Activated T-helper 1 cell treated with anti-CD3 and anti-CD28 coated beads, Interleukin-2, amount 50 U/mL, for 16 hours (primary cell): ENCODE measurements around the gene RGPD6.
"Not testable (repeated sequence)": the region's sequence is repeated elsewhere in the genome, so short reads cannot be mapped to it uniquely, and the experiment has no call there.

Source experiments
- DNase-seq, 2 donors: peaks; one replicate each; pipeline ENCODE4 v3.0.0-alpha.2; 2020; ENCODE audit warnings: low read depth in 1 of 2, low spot score in 1 of 2

RGPD6 gene

GRCh38 chr2:110576763-110577416 is at the start of gene RGPD6:
Gene RGPD6 (minus strand): TSS chr2:110577222. CDS start chr2:110577024, 198 bp downstream.
- not testable (repeated sequence) for DNase-seq

GRCh38 chr2:110619326-110619939 is 42.4 kb upstream of the RGPD6 start:
- not testable (repeated sequence) for DNase-seq

DNA sequence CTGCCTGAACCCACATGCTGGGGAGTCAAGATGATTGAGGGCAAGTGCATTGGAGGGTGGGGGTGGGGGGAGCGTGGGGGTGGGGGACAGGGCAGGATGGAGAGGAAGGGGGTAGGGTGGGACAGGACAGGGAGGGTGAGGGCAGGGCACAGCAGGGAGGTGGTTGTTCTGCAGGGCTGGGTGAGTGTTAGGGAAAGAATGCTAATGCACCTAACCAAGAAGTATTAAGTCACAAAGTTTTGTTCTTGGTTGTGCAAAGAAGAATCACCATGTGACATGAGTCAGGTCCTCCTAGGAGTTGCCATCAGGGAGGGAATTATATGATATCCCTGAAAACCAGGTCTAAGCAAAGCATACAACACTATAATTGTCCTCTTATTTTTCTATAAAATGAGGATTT is 36.9 kb upstream of the RGPD6 start:
- DNase-seq: not testable (repeated sequence)

- peak in 1 of 2 donors; percentile 6 for DNase-seq
These were observed 33.7 kb upstream of the RGPD6 start for GRCh38 chr2:110610613-110611250.

DNA sequence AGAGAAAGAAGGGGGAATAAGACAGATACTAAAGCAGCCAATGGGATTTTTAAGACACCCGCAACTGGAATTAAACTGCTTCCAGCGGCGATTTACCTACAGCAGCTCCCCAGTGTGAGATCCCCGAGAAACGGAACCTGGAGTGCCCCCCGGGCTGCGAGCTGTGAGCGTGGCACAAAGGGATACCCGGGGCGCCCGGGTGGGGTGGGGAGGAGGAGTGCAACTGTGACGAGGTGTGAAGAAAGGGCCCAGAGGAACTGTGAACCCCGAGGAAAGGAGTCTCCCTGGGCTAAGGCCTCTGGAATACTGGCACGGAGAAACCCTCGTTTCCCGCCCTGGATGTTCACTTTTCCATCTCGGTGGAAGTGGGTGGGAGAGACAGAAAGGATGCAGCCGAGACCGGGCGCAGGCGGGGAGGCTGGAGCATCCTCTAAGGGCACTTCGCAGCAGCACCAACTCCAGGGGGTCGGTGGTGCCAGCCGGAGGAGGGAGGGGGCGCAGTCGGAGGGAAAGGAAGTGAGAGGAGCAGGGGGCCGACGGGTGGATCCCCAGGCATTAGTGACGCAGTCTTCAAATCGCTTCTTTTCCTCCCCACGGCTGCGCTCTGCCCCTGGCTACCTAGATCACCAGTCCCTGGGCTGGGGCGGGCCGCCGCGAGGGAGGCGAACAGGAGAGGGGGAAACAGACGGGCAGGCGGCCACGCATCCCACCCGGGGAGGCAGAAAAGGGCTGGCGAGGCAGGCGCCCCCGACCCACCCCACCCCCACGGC is 33.0 kb upstream of the RGPD6 start:
- not testable (repeated sequence) for DNase-seq

- DNase-seq: not testable (repeated sequence)
These were observed 31.9 kb upstream of the RGPD6 start for GRCh38 chr2:110608788-110609502.

DNA sequence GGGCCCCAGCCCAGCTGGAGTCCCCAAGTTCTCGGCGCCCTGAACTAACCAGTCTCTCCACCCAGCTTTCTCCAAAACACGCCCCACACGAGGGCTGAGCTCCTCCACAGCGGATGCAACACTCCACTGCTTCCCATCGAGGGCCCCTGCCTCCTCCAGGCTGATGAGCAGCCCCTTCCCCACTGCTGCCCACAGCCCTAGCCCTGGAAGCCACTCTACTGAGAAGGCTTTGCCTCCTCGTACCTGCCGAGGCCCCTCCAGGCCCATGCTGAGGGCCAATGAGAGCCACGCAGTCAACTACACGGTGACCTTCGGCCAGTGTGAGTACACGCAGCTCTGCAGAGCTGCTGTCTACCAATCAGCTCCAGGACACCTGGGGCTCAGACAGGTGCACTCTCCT is 28.0 kb upstream of the RGPD6 start:
- DNase-seq: not testable (repeated sequence)

DNA sequence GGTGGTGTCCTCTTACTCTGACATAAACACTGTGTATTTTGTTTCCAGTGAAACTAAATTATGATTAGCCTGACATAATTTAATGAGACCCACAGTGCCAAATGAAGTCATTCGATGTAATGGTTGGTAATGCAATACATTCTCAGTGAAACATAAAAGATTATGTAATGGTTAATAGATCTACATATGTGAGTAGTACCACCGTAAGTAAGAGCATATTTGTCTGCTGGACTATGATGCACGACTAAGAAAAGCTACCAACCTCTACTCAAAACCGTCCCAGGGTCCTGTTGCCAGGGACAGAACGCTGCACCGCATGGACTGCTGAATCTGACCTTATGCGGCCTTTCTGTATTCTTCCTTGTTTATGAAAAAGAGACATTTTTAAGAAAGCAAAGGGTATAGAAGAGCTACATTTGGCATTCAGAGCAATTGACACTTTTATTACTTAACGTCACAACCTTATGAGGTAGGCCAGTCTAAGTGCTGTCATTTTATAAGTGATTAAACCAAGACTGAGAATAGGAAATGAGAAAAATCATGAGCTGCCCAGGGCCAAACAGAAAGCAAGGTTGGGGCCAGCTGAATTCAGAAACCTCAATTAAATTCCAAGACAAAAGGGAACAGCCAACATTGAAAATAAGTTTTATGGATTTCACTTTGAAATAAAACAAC is 27.0 kb upstream of the RGPD6 start:
- DNase-seq: not testable (repeated sequence)

- DNase-seq: not testable (repeated sequence)
These were observed 25.1 kb upstream of the RGPD6 start for GRCh38 chr2:110602139-110602538.

DNA sequence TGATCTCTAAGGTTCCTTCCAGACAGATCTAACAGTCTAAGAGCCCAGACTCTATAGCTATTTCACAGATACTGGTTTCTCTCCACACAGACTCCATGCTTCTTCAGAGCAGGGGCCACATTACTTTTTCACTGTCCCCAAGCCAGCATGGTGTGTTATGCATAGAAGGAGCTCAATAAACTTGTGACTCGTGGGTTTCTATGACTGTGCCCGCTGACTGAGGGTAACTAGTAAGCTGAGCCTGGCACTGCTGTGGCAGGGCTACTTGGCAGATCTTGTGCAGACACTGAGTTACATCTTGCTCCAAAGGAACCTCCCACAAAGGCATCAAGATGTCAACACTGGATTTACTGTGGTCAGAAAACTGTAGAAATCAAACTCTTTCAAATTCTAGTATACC is 15.0 kb upstream of the RGPD6 start:
- DNase-seq: not testable (repeated sequence)

DNA sequence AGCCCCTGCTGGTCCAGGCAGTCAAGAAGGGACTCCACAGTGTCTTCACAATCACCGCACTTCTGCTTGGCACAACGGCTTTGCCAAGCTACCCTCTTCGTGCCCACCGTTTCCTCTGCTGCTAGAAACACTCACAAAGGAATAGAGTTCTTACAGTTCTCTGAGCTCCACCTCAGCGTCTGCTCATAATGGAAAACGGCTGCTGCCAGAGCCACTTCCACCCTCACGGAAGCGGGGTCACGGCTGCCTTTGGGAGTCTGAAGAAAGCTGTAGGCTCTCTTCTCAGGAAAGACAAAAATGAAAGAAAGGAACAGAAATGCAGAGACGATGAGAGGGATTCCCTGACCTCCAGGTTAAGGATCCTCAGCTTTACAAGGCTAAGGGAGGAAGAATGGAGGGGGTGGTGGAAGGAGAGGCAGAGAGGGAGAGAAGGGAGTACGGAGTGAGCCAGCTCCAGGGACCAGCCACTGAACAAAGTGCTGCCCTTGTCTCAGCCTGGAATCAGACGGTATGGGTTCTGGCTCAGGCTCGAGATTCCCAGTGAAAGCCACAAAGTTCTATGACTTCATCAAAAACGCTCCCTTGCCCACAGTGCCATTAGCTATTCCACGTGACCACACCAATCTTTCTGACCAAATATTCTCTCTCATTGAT is 12.8 kb upstream of the RGPD6 start:
- DNase-seq: not testable (repeated sequence)

DNA sequence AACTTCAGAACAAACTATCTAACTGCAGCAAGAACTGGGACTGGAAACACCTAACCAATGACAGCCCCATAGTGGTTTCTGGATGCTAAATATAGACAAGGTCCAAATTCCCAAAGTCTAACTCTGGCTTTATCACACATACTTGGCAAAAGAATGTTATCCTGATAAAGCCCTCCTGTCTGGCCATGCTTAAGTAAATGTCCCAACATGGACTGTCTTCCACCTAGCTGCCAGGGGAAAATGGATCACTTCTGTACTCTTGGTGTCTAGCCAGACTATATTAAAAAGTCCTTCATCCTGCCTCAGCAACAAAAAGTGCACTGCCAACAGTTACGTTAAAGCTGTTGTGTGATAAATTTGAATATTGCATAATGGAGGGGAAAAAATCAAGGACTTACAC is 11.5 kb upstream of the RGPD6 start:
- not testable (repeated sequence) for DNase-seq

- DNase-seq: not testable (repeated sequence)
These were observed 2.4 kb upstream of the RGPD6 start for GRCh38 chr2:110579216-110579965.

DNA sequence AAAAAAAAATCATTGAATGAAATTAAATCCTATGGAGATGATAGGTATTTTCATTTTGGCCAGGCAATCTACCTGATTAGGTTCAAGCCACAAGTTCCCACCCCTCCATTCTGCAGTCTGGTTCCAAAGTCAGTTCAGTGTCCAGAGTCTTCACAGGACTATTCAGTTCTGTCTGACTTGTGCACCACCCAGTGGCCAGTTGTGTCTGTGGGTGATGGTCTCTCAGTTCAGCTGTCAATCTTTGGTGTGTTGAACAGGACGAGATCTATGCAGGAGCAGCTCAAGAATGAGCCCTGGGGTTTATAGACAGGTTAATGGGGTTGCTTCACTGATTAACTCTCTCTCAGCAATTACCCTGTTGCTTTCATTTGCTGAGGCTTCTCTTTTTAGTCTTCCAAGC is 1.4 kb upstream of the RGPD6 start:
- not testable (repeated sequence) for DNase-seq

DNA sequence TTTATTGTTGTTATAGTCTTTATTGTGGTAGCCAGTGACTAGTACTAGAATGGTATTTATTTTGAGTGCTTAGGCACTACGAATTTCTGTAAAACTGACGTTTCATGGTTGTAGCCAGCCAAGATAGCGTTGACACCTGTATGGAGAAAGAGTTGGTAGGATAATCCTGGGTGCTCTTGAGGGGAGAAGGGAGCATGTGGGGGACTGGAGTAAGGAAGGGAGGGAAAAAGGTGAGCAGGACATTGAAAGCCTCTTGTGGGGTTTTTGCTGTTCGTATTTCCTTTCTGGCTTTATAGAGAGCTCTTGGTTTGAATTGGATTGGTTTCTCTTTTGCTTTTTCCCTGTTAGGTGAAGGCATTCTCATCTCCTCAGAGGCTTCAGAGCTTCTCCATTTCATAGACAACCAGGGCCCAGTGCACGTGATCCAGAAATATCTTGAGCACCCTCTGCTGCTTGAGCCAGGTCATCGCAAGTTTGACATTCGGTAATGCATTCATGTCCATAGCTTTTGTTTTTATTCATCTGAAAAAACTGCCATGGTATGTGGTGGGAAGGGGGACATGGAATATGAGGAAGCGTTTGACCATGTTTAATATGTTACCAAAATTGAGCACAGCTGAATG is 77.2 kb downstream of the RGPD6 start:
- DNase-seq: not testable (repeated sequence)

DNA sequence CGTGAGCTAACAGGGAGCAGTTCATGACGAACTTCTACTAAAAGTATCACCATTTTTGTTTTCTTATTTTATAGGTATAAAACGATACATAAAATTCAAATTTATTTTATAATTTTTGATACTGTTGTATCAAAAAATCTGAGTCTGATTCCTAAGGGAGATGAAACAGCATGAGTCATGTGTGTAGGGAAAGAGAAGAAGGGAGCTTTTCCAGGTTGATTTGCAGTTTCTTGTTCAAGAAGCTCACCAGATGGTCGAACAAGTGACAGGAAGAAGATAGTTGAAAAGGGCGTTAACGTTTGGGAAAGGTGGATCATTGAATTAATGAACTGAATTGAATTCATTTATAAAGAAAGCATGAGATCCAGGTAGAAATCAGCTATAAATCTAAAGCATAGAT is 81.0 kb downstream of the RGPD6 start:
- DNase-seq: not testable (repeated sequence)

GRCh38 chr2:110494488-110494887 is 82.5 kb downstream of the RGPD6 start:
- DNase-seq: not testable (repeated sequence)

DNA sequence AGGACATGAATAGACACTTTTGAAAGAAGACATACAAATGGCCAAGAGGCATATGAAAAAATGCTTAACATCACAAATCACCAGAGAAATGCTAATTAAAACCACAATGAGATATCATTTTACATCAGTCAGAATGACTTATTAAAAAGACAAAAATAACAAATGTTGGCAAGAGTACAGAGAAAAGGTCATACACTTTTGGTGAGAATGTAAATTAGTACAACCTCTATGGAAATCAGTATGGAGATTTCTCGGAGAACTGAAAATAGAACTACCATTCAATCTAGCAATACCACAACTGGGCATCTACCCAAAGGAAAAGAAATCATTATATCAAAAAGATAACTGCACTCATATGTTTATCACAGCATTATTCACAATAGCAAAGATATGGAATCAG is 88.0 kb downstream of the RGPD6 start:
- not testable (repeated sequence) for DNase-seq

DNA sequence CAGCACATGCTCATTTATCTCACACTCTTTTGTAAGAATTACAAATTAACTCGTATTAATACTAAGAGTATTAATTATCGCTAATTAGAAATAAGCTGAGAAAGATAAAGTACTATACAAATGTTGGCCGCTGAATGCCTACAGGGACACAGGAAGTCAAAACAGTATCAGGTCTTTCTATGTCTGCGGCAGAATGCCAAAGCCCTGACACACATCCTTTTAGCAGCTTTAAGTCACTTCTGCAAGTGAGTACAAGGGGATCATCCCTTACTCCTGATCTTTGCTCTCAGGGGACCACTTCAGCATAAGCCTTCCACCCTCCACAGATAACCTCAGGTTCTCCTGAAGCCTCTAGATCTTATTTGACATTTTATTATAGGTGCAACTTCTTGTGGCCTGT is 94.3 kb downstream of the RGPD6 start:
- DNase-seq: not testable (repeated sequence)
